Coronary artery (tissue), 2 donors: ENCODE data around the gene AQP12B.
"Not testable (repeated sequence)": the region's sequence is repeated elsewhere in the genome, so short reads cannot be mapped to it uniquely, and the experiment has no call there.

Experiments
- DNase-seq: peaks from one replicate; pipeline ENCODE4 v3.0.0-alpha.2; 2017; ENCODE audit warnings: low spot score
- H3K27ac ChIP-seq, 2 donors: fragments of 200-600 bp; sonication (generic); one replicate each; pipeline ENCODE4 v1.5.1; 2016 to 2019
- H3K4me3 ChIP-seq: fragments of 200-600 bp; sonication (generic); 2 replicates; pipeline ENCODE4 v1.5.1; 2016; ENCODE audit warnings: mild to moderate bottlenecking, moderate library complexity
- CTCF ChIP-seq: fragments of 200-600 bp; sonication (generic); IDR thresholded peaks from one replicate; pipeline ENCODE4 v1.5.1; 2019; ENCODE audit warnings: antibody characterized with exemption

Gene AQP12B

GRCh38 chr2:240685771-240686371 lies 3.2 kb upstream of the AQP12B start:
- DNase-seq = no peak
- Histone ChIP-seq H3K4me3 (no peak overlapping the region), H3K27ac (no peak overlapping the region)
- no peak for TF ChIP-seq CTCF

- not testable (repeated sequence) for H3K27ac ChIP-seq, DNase-seq, H3K4me3 ChIP-seq
Observed at GRCh38 chr2:240683980-240684728, 1.5 kb upstream of the AQP12B start.

- H3K4me3 ChIP-seq, H3K27ac ChIP-seq, DNase-seq: not testable (repeated sequence)
Observed at GRCh38 chr2:240683329-240683979, 769 bp upstream of the AQP12B start.

GRCh38 chr2:240680185-240680584 lies 2.5 kb downstream of the AQP12B start:
- H3K27ac ChIP-seq, DNase-seq, H3K4me3 ChIP-seq: not testable (repeated sequence)

- not testable (repeated sequence) for DNase-seq, H3K4me3 ChIP-seq
Observed at GRCh38 chr2:240678909-240679308, 3.8 kb downstream of the AQP12B start.

GRCh38 chr2:240678043-240678442 lies 4.6 kb downstream of the AQP12B start:
- H3K27ac ChIP-seq, DNase-seq, H3K4me3 ChIP-seq: not testable (repeated sequence)

More at GRCh38 chr2:240678909-240679308, 3.8 kb downstream of the AQP12B start:
- not testable (repeated sequence) for H3K27ac ChIP-seq

GRCh38 chr2:240675345-240675744 lies 7.3 kb downstream of the AQP12B start:
- H3K27ac ChIP-seq, H3K4me3 ChIP-seq: not testable (repeated sequence)

GRCh38 chr2:240674461-240675184 lies 8.1 kb downstream of the AQP12B start:
- not testable (repeated sequence) for DNase-seq, H3K27ac ChIP-seq, H3K4me3 ChIP-seq

More at GRCh38 chr2:240675345-240675744, 7.3 kb downstream of the AQP12B start:
- DNase-seq = not testable (repeated sequence)

- H3K4me3 ChIP-seq = no peak overlapping the region
- TF ChIP-seq CTCF = no peak
- no peak overlapping the region for H3K27ac ChIP-seq
- DNase-seq = no peak
Observed at GRCh38 chr2:240672701-240673190, 9.9 kb downstream of the AQP12B start.

GRCh38 chr2:240672076-240672700 lies 10.5 kb downstream of the AQP12B start:
- no peak for TF ChIP-seq CTCF
- DNase-seq = no peak
- Histone ChIP-seq H3K4me3 (no peak overlapping the region), H3K27ac (no peak overlapping the region)
